Suprapubic skin (tissue), 4 donors: ENCODE results near the gene NAT16.

ENCODE experiments used
- CTCF ChIP-seq, 2 donors: fragments of 200-600 bp in 1 of 2; fragments of 450-650 bp in 1 of 2; sonication (generic) in 1 of 2; IDR thresholded peaks; one replicate each; pipeline ENCODE4 v1.5.1; 2016 to 2019; ENCODE audit warnings: antibody characterized with exemption in 2 of 2, mild to moderate bottlenecking in 1 of 2, moderate library complexity in 1 of 2
- EP300 ChIP-seq: sonication (generic); formaldehyde crosslinking; IDR thresholded peaks from one replicate; pipeline ENCODE4 v1.6.1; 2017; ENCODE audit warnings: antibody characterized with exemption
- POLR2A ChIP-seq, 2 donors: fragments of 450-650 bp; IDR thresholded peaks; one replicate each; pipeline ENCODE4 v1.6.1; 2017; ENCODE audit warnings: antibody characterized with exemption in 2 of 2, mild to moderate bottlenecking in 2 of 2, moderate library complexity in 2 of 2
- POLR2AphosphoS5 ChIP-seq, 3 donors: sonication (generic); formaldehyde crosslinking; IDR thresholded peaks; one replicate each; pipeline ENCODE4 v1.6.1; 2017; ENCODE audit warnings: antibody characterized with exemption in 3 of 3

GRCh38 chr7:101202603-101202918, 22.5 kb upstream of the NAT16 start:
- TF ChIP-seq CTCF (IDR thresholded peaks at IDR 0.05) (no peak), POLR2A (IDR thresholded peaks at IDR 0.05) (no peak), POLR2AphosphoS5 (IDR thresholded peaks at IDR 0.05) (no peak), EP300 (no peak)
